Measurements from ENCODE around the gene TMEFF2. TPM values are rescaled to one million over a fixed set of nuclear protein-coding genes. Genes with fewer than 3 reads are reported as not detected.

The TMEFF2 gene
- total RNA-seq, 1 donor from 2014 or later, result not detected

- intact Hi-C loops (cut with micrococcal nuclease), result no loop called here
Measured at GRCh38 chr2:192184349-192184748, 10.4 kb downstream of the TMEFF2 start.

GRCh38 chr2:192183296-192183695, 11.4 kb downstream of the TMEFF2 start:
- intact Hi-C loops (cut with micrococcal nuclease), result no loop called here

- intact Hi-C loops (cut with micrococcal nuclease), result no loop called here
Measured at GRCh38 chr2:192166946-192167345, 27.8 kb downstream of the TMEFF2 start.

GRCh38 chr2:192165842-192166241, 28.9 kb downstream of the TMEFF2 start:
- intact Hi-C loops (cut with micrococcal nuclease), result no loop called here

- intact Hi-C loops (cut with micrococcal nuclease), result loop anchor here (1.0 to 5.0 kb wide), 6 partner anchors 350 to 997 kb away; no protein-coding TSS in a partner anchor
Measured at GRCh38 chr2:192162392-192163042, 32.2 kb downstream of the TMEFF2 start.

- intact Hi-C loops (cut with micrococcal nuclease), result loop anchor here (1.0 to 5.0 kb wide), 6 partner anchors 349 to 996 kb away; no protein-coding TSS in a partner anchor
Measured at GRCh38 chr2:192161656-192162290, 33.0 kb downstream of the TMEFF2 start.

GRCh38 chr2:192159736-192160135, 35.0 kb downstream of the TMEFF2 start:
- intact Hi-C loops (cut with micrococcal nuclease), result loop anchor here (5.0 kb wide), 1 partner anchor 622 kb away; no protein-coding TSS in a partner anchor

- intact Hi-C loops (cut with micrococcal nuclease), result no loop called here
Measured at GRCh38 chr2:192159208-192159607, 35.5 kb downstream of the TMEFF2 start.

GRCh38 chr2:192157776-192158175, 37.0 kb downstream of the TMEFF2 start:
- intact Hi-C loops (cut with micrococcal nuclease), result no loop called here

- intact Hi-C loops (cut with micrococcal nuclease), result no loop called here
Measured at GRCh38 chr2:192155511-192156118, 39.1 kb downstream of the TMEFF2 start.

- intact Hi-C loops (cut with micrococcal nuclease), result no loop called here
Measured at GRCh38 chr2:192153561-192153960, 41.2 kb downstream of the TMEFF2 start.

- intact Hi-C loops (cut with micrococcal nuclease), result no loop called here
Measured at GRCh38 chr2:192151853-192152252, 42.9 kb downstream of the TMEFF2 start.

- intact Hi-C loops (cut with micrococcal nuclease), result no loop called here
Measured at GRCh38 chr2:192150166-192150565, 44.6 kb downstream of the TMEFF2 start.

- intact Hi-C loops (cut with micrococcal nuclease), result no loop called here
Measured at GRCh38 chr2:192148620-192149321, 46.0 kb downstream of the TMEFF2 start.

- intact Hi-C loops (cut with micrococcal nuclease), result no loop called here
Measured at GRCh38 chr2:192148241-192148619, 46.5 kb downstream of the TMEFF2 start.

- intact Hi-C loops (cut with micrococcal nuclease), result no loop called here
Measured at GRCh38 chr2:192146069-192147015, 48.4 kb downstream of the TMEFF2 start.

- intact Hi-C loops (cut with micrococcal nuclease), result no loop called here
Measured at GRCh38 chr2:192145496-192145895, 49.2 kb downstream of the TMEFF2 start.

- intact Hi-C loops (cut with micrococcal nuclease), result no loop called here
Measured at GRCh38 chr2:192140236-192140839, 54.4 kb downstream of the TMEFF2 start.

- intact Hi-C loops (cut with micrococcal nuclease), result no loop called here
Measured at GRCh38 chr2:192139813-192140212, 54.9 kb downstream of the TMEFF2 start.

GRCh38 chr2:192137451-192137850, 57.3 kb downstream of the TMEFF2 start:
- intact Hi-C loops (cut with micrococcal nuclease), result no loop called here

Measured in T-helper 2 cell treated with Interferon-gamma antibody and Interleukin-4, amounts not matched to agents 100 ng/mL and 5 ng/mL, for 36 hours (primary cell).